ENCODE data around the gene OTOP2.
"Not testable (repeated sequence)": the region's sequence is repeated elsewhere in the genome, so short reads cannot be mapped to it uniquely, and the experiment has no call there.

Gene OTOP2

DNA sequence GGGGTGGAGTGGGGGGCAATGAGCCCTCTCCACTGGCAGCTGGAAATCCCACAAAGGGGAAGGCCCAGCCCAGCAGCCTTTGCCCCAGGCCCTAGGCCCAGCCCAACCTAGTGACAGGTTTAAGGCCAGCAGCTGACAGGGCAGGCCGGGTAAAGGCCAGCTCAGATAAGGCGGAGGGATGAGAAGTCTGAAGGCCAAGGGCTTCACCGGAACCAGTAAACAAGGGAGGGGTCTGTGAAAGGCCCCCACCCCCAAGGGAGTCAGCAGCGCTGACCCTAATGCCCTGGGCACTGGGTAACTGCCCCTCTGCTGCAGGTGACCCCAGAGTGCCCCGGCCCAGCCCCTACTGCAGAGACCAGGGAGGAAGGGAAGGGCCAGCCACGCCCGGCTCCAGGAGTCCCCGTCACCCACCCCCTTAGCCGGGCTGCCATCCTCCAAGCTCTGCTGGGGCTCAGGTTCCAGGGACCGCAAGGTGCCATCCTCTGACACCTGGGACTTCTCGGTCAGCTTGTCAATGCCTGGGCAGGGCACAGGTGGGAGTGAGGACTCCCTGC lies 29.1 kb downstream of the OTOP2 start:
- DNase-seq = no peak

- no peak for DNase-seq
Observed at GRCh38 chr17:74954115-74954514, 30.0 kb downstream of the OTOP2 start.

DNA sequence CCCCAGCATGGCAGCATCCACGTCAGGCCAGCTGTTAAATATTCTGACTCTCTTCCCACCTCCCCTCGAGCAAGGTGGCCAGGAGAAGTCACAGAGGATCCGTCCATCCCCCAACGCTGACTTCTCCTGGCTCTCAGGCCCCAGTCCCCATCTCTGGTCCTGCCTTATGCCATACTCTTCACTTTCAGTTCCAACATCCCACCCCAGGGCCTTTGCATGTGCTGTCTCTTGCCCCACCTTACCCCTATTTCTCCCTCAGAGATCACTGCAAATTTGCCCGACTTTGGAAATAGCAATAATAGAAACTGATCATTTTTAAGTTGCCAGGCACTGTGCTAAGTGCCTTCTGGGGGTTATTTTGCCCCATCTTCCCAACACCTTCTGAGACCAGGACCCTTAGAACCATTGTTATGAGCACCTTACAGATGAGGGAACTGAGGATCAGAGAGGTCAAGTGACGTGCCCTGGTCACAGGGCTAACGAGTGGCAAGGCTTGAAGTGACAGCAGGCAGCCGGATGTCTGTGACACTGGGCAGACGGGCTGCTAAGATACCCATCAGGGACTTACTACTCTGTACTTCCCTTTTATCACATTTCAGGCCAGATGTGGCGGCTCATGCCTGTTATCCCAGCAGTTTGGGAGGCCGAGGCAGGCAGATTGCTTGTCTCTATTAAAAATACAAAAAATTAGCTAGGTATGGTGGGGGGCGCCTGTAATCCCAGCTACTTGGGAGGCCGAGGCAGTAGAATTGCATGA lies 30.8 kb downstream of the OTOP2 start:
- no peak for DNase-seq

GRCh38 chr17:74956093-74956492 lies 32.0 kb downstream of the OTOP2 start:
- DNase-seq = no peak

DNA sequence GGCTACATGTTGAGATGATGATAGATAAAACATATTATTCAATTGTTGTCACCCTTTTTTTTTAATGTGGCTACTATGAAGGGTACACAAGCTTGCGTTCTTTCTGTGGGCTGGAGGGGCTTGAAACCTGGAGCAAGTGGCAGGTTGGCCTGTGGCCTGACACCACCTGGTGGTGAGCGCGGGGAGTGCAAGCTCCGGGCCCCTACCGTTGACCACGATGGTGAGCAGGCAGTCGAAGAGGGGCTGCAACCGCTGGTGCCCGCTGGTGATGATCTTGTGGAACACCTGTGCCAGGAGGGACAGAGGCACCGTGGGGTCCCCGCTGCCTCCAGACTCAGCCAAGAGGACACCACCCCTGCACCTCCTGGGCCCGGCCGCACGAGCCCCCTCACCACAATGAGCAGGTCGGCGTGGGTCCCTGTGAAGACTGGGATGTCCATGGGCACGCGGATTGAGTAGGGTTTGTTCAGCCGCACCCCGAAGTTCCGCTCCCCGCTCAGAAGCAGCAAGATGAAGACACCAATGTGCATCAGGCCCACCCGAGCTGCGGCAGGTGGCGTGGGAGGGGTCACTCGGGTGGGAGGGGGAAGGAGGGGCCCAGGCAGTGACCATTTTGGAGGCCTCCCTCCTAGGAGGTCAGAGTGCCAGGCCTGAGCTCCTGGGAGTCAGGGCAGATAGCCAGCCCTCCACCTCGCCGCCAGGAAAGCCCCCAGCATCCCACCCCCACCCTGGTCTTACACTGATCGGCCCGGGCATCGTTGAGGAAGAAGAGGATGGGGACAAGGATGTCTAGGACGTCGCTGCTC lies 34.1 kb downstream of the OTOP2 start:
- DNase-seq = no peak

DNA sequence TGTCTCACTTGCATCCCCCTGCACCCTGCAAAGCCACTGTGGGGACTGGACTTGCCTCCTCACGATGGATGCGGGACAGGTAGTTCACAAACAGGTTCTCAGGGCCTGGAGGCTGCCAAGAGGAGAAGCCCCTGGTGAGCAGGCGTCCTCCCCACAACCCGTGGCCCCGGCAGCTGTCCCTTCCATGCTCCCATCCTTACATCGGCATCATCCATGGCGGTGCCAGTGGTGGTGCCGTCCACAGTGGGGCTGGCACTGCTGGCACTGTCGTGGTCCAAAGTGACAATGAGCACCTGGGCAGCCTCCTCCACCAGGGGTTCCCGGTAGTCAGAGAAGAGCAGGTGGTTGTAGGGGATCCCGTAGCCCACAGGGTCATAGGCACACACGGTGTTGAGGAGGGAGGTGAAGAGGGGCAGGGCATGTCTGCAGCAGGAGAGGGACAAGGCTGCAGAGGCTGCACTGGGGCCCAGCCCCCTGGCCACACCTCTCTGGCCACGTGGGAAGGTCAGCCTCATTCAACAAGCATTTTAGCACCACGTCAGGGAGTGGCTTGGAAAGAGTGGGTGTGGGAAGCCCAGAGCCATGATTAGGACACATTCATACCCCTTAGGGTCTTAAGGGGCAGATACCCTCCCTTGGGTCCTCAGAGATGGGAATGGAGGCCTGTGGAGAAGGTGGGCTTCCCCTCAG lies 35.9 kb downstream of the OTOP2 start:
- DNase-seq = no peak

DNA sequence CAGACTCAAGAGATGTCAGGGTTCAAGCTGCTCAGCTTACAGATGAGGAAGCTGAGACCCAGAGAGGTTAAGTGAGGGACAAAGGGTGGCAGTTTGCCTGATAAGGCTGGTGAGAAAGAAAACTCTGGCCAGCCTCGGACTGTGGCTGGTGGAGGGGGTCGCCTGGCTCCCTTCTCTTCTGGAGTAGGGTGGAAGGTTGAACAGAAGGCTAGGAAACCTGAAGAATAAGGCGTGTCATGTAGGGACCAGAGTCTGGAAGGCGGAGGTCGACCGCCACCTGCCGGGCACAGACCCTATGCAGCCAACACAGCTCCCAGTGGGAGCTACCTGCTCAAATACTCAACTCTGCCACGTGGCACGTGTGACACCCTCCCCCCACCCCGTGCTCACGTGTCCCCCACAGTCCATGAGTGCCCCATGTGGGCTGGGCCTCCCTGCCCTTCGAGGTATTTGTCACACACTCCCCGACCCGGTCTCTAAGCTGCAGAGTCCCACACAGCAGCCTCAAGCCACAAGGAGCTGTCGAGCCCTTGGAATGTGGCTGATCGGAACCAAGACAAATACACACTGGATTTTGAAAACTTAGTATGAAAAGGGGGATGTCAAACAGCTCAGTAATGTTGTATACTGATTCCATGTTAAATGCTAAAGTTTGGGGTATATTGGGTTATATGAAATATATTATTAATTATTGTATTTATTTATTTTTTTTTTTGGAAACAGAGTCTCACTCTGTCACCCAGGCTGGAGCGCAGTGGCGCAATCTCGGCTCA lies 36.7 kb downstream of the OTOP2 start:
- DNase-seq = no peak

- DNase-seq = peak; percentile 23
Observed at GRCh38 chr17:74961657-74962350, 37.7 kb downstream of the OTOP2 start.

GRCh38 chr17:74962622-74963394 lies 38.7 kb downstream of the OTOP2 start:
- DNase-seq = no peak

DNA sequence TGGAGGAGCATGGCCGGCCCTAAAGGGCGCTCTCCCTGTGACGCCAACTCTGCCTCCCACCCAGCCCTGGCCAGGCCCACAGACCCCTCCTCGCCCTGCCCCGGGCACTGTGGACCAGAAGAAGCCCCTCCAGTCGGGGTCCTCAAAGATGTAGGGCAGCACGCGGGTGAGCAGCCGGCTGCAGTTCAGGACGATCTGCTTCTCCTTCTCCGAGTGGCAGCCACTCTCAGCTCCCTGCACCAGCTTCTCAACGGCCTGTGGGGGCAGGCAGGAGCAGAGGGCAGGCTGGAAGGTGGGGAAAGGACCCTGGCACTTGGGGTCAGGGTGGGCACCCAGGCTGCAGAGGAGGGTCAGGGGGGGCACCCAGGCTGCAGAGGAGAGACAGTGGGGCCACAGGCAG lies 39.6 kb downstream of the OTOP2 start:
- DNase-seq = no peak

- DNase-seq = no peak
Observed at GRCh38 chr17:74964246-74964761, 40.2 kb downstream of the OTOP2 start.

GRCh38 chr17:74964988-74965622 lies 41.0 kb downstream of the OTOP2 start:
- no peak for DNase-seq

- DNase-seq = no peak
Observed at GRCh38 chr17:74968361-74968780, 44.3 kb downstream of the OTOP2 start.

GRCh38 chr17:74969501-74969900 lies 45.4 kb downstream of the OTOP2 start:
- DNase-seq = not testable (repeated sequence)

DNA sequence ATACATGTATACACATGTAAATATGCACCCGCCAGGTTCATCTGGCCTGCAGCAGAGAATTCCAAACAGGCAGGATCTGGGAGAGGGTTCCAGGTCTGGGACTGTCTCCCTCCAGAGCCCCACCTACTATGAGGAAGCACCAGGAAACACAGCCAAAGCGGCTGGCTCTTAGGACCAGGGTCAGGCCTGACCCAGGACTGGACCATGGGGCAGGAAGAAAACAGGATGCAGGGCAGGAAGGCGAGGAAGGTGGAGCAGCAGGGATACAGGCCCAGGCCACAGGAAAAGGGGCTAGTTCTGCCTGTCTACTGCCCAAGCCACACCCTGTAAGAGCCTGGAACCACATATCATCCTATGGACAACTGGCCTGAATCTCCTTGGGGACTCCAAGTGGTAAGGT lies 46.3 kb downstream of the OTOP2 start:
- no peak for DNase-seq

- DNase-seq = no peak
Observed at GRCh38 chr17:74971069-74971841, 47.2 kb downstream of the OTOP2 start.

DNA sequence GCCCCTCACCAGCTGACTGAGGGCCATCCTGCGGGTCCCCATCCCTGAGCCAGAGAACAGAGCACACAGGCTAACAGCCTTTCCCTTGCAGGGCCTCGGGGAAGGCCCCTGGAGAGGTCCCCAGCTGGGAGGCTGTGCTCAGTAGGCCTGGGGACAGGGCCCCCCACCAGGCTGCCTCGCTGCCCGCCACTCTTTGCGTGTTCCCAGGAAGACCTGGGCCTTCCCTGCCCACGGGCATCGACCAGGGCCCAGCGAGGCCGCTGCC lies 47.7 kb downstream of the OTOP2 start:
- no peak for DNase-seq

GRCh38 chr17:74972107-74972972 lies 48.3 kb downstream of the OTOP2 start, which contains the start of gene HID1:
Gene HID1, minus strand, starts transcription at chr17:74972759. Its CDS starts 103 bp downstream, at chr17:74972656.
- no peak for DNase-seq

GRCh38 chr17:74972973-74973328 lies 48.9 kb downstream of the OTOP2 start:
- no peak for DNase-seq
